HepG2 (cell line): ENCODE data around the gene GYS1. TPM values are rescaled to one million over a fixed set of nuclear protein-coding genes. Genes with fewer than 3 reads are reported as not detected.
A peak's percentile ranks its signal among the peaks of the same experiment; 100 is the strongest.

Experiments
- AKAP8 ChIP-seq: sonication (generic); formaldehyde crosslinking; IDR thresholded peaks from 2 replicates; pipeline ENCODE4 v1.5.1; 2020; ENCODE audit warnings: mild to moderate bottlenecking, missing genetic modification reagents
- BCL6 ChIP-seq: IDR thresholded peaks from 2 replicates; pipeline ENCODE4 v1.6.1; 2016; ENCODE audit warnings: missing genetic modification reagents, missing compliant biosample characterization
- CC2D1A ChIP-seq: sonication (generic); formaldehyde crosslinking; IDR thresholded peaks from 2 replicates; pipeline ENCODE4 v1.8.1; 2023; ENCODE audit warnings: mild to moderate bottlenecking, missing genetic modification reagents
- CREB1 ChIP-seq, 2 experiments: fragments of 450-650 bp in 1 of 2; IDR thresholded peaks; 2 replicates each; pipeline ENCODE4 v1.6.1; 2016 to 2017; ENCODE audit warnings: control low read depth in 1 of 2, mild to moderate bottlenecking in 1 of 2, missing compliant biosample characterization in 1 of 2, missing genetic modification characterization in 1 of 2
- IKZF4 ChIP-seq: sonication (generic); formaldehyde crosslinking; IDR thresholded peaks from 2 replicates; pipeline ENCODE4 v1.5.1; 2020; ENCODE audit warnings: borderline replicate concordance, mild to moderate bottlenecking, low read depth, missing genetic modification reagents; ENCODE audit errors: not compliant biosample characterization
- KLF16 ChIP-seq, 2 experiments: sonication (generic) in 1 of 2; formaldehyde crosslinking in 1 of 2; IDR thresholded peaks; 2 replicates each; pipeline versions ENCODE4 v1.6.1 to v1.8.0; 2016 to 2023; ENCODE audit warnings: missing genetic modification reagents in 2 of 2, missing compliant biosample characterization in 1 of 2
- NCOR1 ChIP-seq: fragments of 200-600 bp; sonication (generic); IDR thresholded peaks from 2 replicates; pipeline ENCODE4 v1.7.0; 2017; ENCODE audit warnings: antibody characterized with exemption, low read length, borderline replicate concordance
- TOPORS ChIP-seq: sonication (generic); formaldehyde crosslinking; IDR thresholded peaks from 2 replicates; pipeline ENCODE4 v1.8.0; 2023; ENCODE audit warnings: mild to moderate bottlenecking, missing genetic modification reagents
- ZNF317 ChIP-seq: sonication (generic); formaldehyde crosslinking; IDR thresholded peaks from 2 replicates; pipeline ENCODE4 v1.5.0; 2020; ENCODE audit warnings: mild to moderate bottlenecking, missing genetic modification reagents
- ZNF607 ChIP-seq: sonication (generic); formaldehyde crosslinking; IDR thresholded peaks from 2 replicates; pipeline ENCODE4 v1.5.1; 2020; ENCODE audit warnings: missing genetic modification reagents, mild to moderate bottlenecking, borderline replicate concordance
- ZNF652 ChIP-seq: IDR thresholded peaks from 2 replicates; pipeline ENCODE4 v1.6.1; 2016; ENCODE audit warnings: low read depth, borderline replicate concordance
- ZNF839 ChIP-seq: sonication (generic); formaldehyde crosslinking; IDR thresholded peaks from 2 replicates; pipeline ENCODE4 v1.4.0; 2020; ENCODE audit warnings: missing genetic modification reagents, mild to moderate bottlenecking, borderline replicate concordance
- ZNF850 ChIP-seq: sonication (generic); formaldehyde crosslinking; conservative IDR thresholded peaks from 2 replicates; pipeline ENCODE4 v1.9.0; 2021; ENCODE audit warnings: mild to moderate bottlenecking, missing genetic modification reagents
- ZNF878 ChIP-seq: sonication (generic); formaldehyde crosslinking; IDR thresholded peaks from 2 replicates; pipeline ENCODE4 v1.8.1; 2023; ENCODE audit warnings: mild to moderate bottlenecking, missing genetic modification reagents, moderate library complexity
- polyA plus RNA-seq, 8 experiments: library from polyadenylated mRNA; depleted of rRNA in 3 of 8; stranded (reverse) in 7 of 8; unstranded in 1 of 8; fragments of >200 nt; fragmentation: Illumina TruSeq in 4 of 8; extraction: Trizol in 4 of 8; gene quantifications; 2 replicates each; pipeline versions ENCODE4 v1.2.1 to v1.2.3, GENCODE V29; 2011 to 2016; ENCODE audit warnings: low read depth in 4 of 8, missing spikeins in 1 of 8, mixed read lengths in 1 of 8; ENCODE audit not compliant: insufficient read depth in 1 of 8
- total RNA-seq, 5 experiments: library from RNA; depleted of rRNA; stranded (reverse); fragments of >200 nt; fragmentation: Illumina TruSeq; extraction: Trizol; gene quantifications; 2 replicates each; pipeline ENCODE4 v1.2.3, GENCODE V29; 2016; ENCODE audit warnings: low read depth in 1 of 5
- TF ChIP-seq, protein P1 (sequence below): sonication (generic); formaldehyde crosslinking; IDR thresholded peaks from 2 replicates; pipeline ENCODE4 v1.4.0; 2020; ENCODE audit warnings: missing genetic modification reagents; ENCODE audit errors: not compliant biosample characterization
- TF ChIP-seq, protein P2 (sequence below): sonication (generic); formaldehyde crosslinking; IDR thresholded peaks from 2 replicates; pipeline ENCODE4 v1.8.1; 2023; ENCODE audit warnings: missing genetic modification reagents, inconsistent platforms, borderline replicate concordance
- TF ChIP-seq, protein P3 (sequence below): sonication (generic); formaldehyde crosslinking; IDR thresholded peaks from 2 replicates; pipeline ENCODE4 v1.9.0; 2021; ENCODE audit warnings: missing genetic modification reagents, borderline replicate concordance
- TF ChIP-seq, protein P4 (sequence below): IDR thresholded peaks from 2 replicates; pipeline ENCODE4 v1.6.1; 2018; ENCODE audit warnings: missing genetic modification reagents
- TF ChIP-seq, protein P5 (sequence below): sonication (generic); formaldehyde crosslinking; conservative IDR thresholded peaks from 2 replicates; pipeline ENCODE4 v1.4.0; 2020; ENCODE audit warnings: missing genetic modification reagents

GYS1 gene
- total and polyA plus RNA-seq, 2 of the 13 experiments (the other 11 are each of a cell fraction or from before 2014, with no cell fraction given), result 18.4 to 42.1 TPM

DNA sequence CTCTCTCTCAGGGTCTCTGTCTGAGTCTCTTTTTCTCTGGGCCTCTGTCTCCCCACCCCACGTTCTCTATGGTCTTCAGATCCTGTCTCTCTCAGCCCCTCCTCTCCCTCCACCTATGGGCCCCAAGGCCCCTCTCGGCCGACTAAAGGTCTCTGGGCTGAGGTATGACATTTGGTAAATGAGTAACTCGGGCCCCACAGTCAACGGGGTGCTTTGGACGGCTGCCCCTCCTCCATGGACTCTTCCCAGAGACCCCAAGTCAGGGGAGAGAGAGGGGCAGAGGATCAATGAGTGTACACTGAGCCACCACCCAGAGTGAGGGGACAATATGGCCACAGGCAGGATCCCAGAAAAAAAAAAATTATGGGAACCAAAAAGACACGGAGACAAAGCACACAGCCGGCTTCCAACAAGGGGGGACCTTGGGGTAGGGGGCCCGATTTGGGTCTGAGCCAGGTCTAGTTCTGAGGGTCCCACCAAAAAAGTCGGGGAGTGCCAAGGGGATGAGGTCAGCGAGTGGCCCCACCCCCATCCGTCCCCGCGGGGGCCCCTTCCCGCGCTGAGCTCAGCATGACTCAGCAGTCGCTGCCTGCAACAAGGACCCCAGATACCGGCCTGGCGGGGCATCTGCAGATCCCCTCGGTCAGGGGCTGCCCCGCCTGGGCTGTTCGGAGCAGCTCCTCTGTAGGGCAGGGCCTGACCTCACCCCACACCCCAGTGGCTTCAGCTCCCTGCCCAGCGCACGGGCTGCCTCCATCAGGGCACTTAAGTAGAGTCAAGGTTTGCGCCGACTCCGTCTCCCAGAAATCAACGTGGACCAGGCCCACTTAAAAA is 29.5 kb downstream of the GYS1 start (continued):
- TF ChIP-seq, protein P1, sequence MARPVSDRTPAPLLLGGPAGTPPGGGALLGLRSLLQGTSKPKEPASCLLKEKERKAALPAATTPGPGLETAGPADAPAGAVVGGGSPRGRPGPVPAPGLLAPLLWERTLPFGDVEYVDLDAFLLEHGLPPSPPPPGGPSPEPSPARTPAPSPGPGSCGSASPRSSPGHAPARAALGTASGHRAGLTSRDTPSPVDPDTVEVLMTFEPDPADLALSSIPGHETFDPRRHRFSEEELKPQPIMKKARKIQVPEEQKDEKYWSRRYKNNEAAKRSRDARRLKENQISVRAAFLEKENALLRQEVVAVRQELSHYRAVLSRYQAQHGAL, result peak; percentile 56
- TF ChIP-seq ZNF839 (CRISPR knock-in tag) (peak; percentile 84; the same call in 1 of the 2 replicates), CC2D1A (no peak), ZNF607 (CRISPR knock-in tag) (peak; percentile 74; the same call in 1 of the 2 replicates), NCOR1 (peak; percentile 88; the same call in 1 of the 2 replicates), BCL6 (CRISPR knock-in tag) (peak; percentile 41), ZNF878 (0 out of 2 replicates have a peak, but pooled peaks have one; percentile 81), CREB1 (IDR thresholded peaks at IDR 0.05) (no peak), CREB1 (CRISPR knock-in tag; IDR thresholded peaks at IDR 0.05) (peak; percentile 71; the same call in 1 of the 2 replicates), ZNF850 (no peak), ZNF652 (0 out of 2 replicates have a peak, but pooled peaks have one; percentile 7), TOPORS (CRISPR knock-in tag) (peak; percentile 88; the same call in 1 of the 2 replicates), KLF16 (CRISPR knock-in tag; IDR thresholded peaks at IDR 0.05) (peak in 1 of 2 experiments; percentile 79; a peak in 2 of 4 replicates), IKZF4 (no peak), ZNF317 (CRISPR knock-in tag) (no peak; the same call in none of the 2 replicates), AKAP8 (CRISPR knock-in tag) (peak; percentile 80)
- TF ChIP-seq, protein P2, sequence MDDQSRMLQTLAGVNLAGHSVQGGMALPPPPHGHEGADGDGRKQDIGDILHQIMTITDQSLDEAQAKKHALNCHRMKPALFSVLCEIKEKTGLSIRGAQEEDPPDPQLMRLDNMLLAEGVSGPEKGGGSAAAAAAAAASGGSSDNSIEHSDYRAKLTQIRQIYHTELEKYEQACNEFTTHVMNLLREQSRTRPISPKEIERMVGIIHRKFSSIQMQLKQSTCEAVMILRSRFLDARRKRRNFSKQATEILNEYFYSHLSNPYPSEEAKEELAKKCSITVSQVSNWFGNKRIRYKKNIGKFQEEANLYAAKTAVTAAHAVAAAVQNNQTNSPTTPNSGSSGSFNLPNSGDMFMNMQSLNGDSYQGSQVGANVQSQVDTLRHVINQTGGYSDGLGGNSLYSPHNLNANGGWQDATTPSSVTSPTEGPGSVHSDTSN (CRISPR knock-in tag), result peak; percentile 12; the same call in 1 of the 2 replicates
- TF ChIP-seq, protein P3, sequence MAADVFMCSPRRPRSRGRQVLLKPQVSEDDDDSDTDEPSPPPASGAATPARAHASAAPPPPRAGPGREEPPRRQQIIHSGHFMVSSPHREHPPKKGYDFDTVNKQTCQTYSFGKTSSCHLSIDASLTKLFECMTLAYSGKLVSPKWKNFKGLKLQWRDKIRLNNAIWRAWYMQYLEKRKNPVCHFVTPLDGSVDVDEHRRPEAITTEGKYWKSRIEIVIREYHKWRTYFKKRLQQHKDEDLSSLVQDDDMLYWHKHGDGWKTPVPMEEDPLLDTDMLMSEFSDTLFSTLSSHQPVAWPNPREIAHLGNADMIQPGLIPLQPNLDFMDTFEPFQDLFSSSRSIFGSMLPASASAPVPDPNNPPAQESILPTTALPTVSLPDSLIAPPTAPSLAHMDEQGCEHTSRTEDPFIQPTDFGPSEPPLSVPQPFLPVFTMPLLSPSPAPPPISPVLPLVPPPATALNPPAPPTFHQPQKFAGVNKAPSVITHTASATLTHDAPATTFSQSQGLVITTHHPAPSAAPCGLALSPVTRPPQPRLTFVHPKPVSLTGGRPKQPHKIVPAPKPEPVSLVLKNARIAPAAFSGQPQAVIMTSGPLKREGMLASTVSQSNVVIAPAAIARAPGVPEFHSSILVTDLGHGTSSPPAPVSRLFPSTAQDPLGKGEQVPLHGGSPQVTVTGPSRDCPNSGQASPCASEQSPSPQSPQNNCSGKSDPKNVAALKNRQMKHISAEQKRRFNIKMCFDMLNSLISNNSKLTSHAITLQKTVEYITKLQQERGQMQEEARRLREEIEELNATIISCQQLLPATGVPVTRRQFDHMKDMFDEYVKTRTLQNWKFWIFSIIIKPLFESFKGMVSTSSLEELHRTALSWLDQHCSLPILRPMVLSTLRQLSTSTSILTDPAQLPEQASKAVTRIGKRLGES (CRISPR knock-in tag), result no peak
- TF ChIP-seq, protein P4, sequence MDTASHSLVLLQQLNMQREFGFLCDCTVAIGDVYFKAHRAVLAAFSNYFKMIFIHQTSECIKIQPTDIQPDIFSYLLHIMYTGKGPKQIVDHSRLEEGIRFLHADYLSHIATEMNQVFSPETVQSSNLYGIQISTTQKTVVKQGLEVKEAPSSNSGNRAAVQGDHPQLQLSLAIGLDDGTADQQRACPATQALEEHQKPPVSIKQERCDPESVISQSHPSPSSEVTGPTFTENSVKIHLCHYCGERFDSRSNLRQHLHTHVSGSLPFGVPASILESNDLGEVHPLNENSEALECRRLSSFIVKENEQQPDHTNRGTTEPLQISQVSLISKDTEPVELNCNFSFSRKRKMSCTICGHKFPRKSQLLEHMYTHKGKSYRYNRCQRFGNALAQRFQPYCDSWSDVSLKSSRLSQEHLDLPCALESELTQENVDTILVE (CRISPR knock-in tag), result peak; percentile 80
- TF ChIP-seq, protein P5, sequence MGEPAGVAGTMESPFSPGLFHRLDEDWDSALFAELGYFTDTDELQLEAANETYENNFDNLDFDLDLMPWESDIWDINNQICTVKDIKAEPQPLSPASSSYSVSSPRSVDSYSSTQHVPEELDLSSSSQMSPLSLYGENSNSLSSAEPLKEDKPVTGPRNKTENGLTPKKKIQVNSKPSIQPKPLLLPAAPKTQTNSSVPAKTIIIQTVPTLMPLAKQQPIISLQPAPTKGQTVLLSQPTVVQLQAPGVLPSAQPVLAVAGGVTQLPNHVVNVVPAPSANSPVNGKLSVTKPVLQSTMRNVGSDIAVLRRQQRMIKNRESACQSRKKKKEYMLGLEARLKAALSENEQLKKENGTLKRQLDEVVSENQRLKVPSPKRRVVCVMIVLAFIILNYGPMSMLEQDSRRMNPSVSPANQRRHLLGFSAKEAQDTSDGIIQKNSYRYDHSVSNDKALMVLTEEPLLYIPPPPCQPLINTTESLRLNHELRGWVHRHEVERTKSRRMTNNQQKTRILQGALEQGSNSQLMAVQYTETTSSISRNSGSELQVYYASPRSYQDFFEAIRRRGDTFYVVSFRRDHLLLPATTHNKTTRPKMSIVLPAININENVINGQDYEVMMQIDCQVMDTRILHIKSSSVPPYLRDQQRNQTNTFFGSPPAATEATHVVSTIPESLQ, result no peak
